ENCODE results near the gene PROSER2.

- TF ChIP-seq RARB (CRISPR knock-in tag; IDR thresholded peaks at IDR 0.05), result no peak
- TF ChIP-seq ZFP30 (CRISPR knock-in tag; IDR thresholded peaks at IDR 0.05), result no peak
- TF ChIP-seq GLIS3 (CRISPR knock-in tag; IDR thresholded peaks at IDR 0.05), result no peak
- no peak for TF ChIP-seq OSR1 (CRISPR knock-in tag; IDR thresholded peaks at IDR 0.05)
- peak; percentile 81 for TF ChIP-seq SNAI2 (CRISPR knock-in tag; IDR thresholded peaks at IDR 0.05)
- TF ChIP-seq PATZ1 (CRISPR knock-in tag; IDR thresholded peaks at IDR 0.05; ENCODE audit: borderline replicate concordance), result no peak
Measured at GRCh38 chr10:11823122-11823988, at the start of gene PROSER2.
